Nephron progenitor cell (in vitro differentiated cells): ENCODE results near the gene NMS.

Source experiments
- DNase-seq: peaks from one replicate; pipeline ENCODE4 v3.0.0; 2021
- H3K27ac Mint-ChIP-seq: 2 replicates; pipeline ENCODE4 v1.8.0; 2021; ENCODE audit warnings: mild to moderate bottlenecking, moderate library complexity, mixed read lengths
- H3K27me3 Mint-ChIP-seq: 2 replicates; pipeline ENCODE4 v1.8.0; 2021; ENCODE audit warnings: mild to moderate bottlenecking, low read depth, mixed read lengths; ENCODE audit not compliant: poor library complexity
- H3K36me3 Mint-ChIP-seq: 2 replicates; pipeline ENCODE4 v1.8.0; 2021; ENCODE audit warnings: low read depth, mixed read lengths
- H3K4me1 Mint-ChIP-seq: 2 replicates; pipeline ENCODE4 v1.8.0; 2021; ENCODE audit warnings: mixed read lengths
- H3K4me3 Mint-ChIP-seq: 2 replicates; pipeline ENCODE4 v1.8.0; 2021; ENCODE audit warnings: mild to moderate bottlenecking, moderate library complexity, mixed read lengths
- H3K9me3 Mint-ChIP-seq: 2 replicates; pipeline ENCODE4 v1.8.0; 2021; ENCODE audit warnings: mild to moderate bottlenecking, moderate library complexity, mixed read lengths
- CTCF ChIP-seq: fragments of 200-600 bp; sonication (generic); IDR thresholded peaks from 2 replicates; pipeline ENCODE4 v1.5.0; 2021; ENCODE audit warnings: antibody characterized with exemption

NMS gene

GRCh38 chr2:100470898-100471514, 724 bp downstream of the NMS start:
- peak; percentile 95 for DNase-seq
- no peak for TF ChIP-seq CTCF
- no peaks in the 10 kb centered on the region for H3K4me1 Mint-ChIP-seq
- H3K27me3 Mint-ChIP-seq = peaks cover 22% of the 10 kb centered on the region
- no peaks in the 10 kb centered on the region for H3K9me3 Mint-ChIP-seq
- H3K4me3 Mint-ChIP-seq = no peak overlapping the region
- H3K36me3 Mint-ChIP-seq = no peaks in the 10 kb centered on the region
- no peak overlapping the region for H3K27ac Mint-ChIP-seq

GRCh38 chr2:100476606-100477005, 6.3 kb downstream of the NMS start:
- H3K4me1 Mint-ChIP-seq = no peaks in the 10 kb centered on the region
- no peak for TF ChIP-seq CTCF
- H3K27me3 Mint-ChIP-seq = peaks cover 20% of the 10 kb centered on the region
- H3K4me3 Mint-ChIP-seq = no peak overlapping the region
- H3K9me3 Mint-ChIP-seq = no peaks in the 10 kb centered on the region
- no peaks in the 10 kb centered on the region for H3K36me3 Mint-ChIP-seq
- no peak for DNase-seq
- no peak overlapping the region for H3K27ac Mint-ChIP-seq

- Mint-ChIP-seq H3K36me3 (no peaks in the 10 kb centered on the region), H3K4me3 (no peak overlapping the region)
Measured at GRCh38 chr2:100482741-100483140, 12.5 kb downstream of the NMS start.

GRCh38 chr2:100483895-100484294, 13.6 kb downstream of the NMS start:
- Mint-ChIP-seq H3K4me3 (no peak overlapping the region), H3K36me3 (no peaks in the 10 kb centered on the region), H3K4me1 (no peaks in the 10 kb centered on the region), H3K27me3 (peaks cover 13% of the 10 kb centered on the region), H3K27ac (no peak overlapping the region), H3K9me3 (no peaks in the 10 kb centered on the region)
- no peak for DNase-seq
- TF ChIP-seq CTCF = no peak

More at GRCh38 chr2:100482741-100483140, 12.5 kb downstream of the NMS start:
- H3K27ac Mint-ChIP-seq = no peak overlapping the region
- DNase-seq = peak; percentile 5
- H3K4me1 Mint-ChIP-seq = no peaks in the 10 kb centered on the region
- TF ChIP-seq CTCF = peak; percentile 20
- H3K9me3 Mint-ChIP-seq = no peaks in the 10 kb centered on the region
- H3K27me3 Mint-ChIP-seq = peaks cover 13% of the 10 kb centered on the region

- H3K27ac Mint-ChIP-seq = no peak overlapping the region
- H3K4me1 Mint-ChIP-seq = no peaks in the 10 kb centered on the region
- no peak overlapping the region for H3K4me3 Mint-ChIP-seq
- no peak for TF ChIP-seq CTCF
- peaks cover 13% of the 10 kb centered on the region for H3K27me3 Mint-ChIP-seq
- H3K36me3 Mint-ChIP-seq = no peaks in the 10 kb centered on the region
- DNase-seq = no peak
- no peaks in the 10 kb centered on the region for H3K9me3 Mint-ChIP-seq
Measured at GRCh38 chr2:100484390-100484789, 14.1 kb downstream of the NMS start.

GRCh38 chr2:100485396-100485795, 15.1 kb downstream of the NMS start:
- no peaks in the 10 kb centered on the region for H3K36me3 Mint-ChIP-seq
- no peak for TF ChIP-seq CTCF
- H3K4me1 Mint-ChIP-seq = no peaks in the 10 kb centered on the region
- H3K4me3 Mint-ChIP-seq = no peak overlapping the region
- H3K27ac Mint-ChIP-seq = no peak overlapping the region
- H3K27me3 Mint-ChIP-seq = peaks cover 13% of the 10 kb centered on the region
- no peak for DNase-seq
- H3K9me3 Mint-ChIP-seq = no peaks in the 10 kb centered on the region
